GM21529 (cell line): ENCODE data around the gene CFAP161.

ENCODE experiments used
- ATAC-seq: cut with Tn5 transposase; IDR thresholded peaks from one replicate; pipeline ENCODE4 v1.9.1; 2021; ENCODE audit not compliant: unreplicated experiment

The CFAP161 gene

GRCh38 chr15:81133782-81134461 lies at the start of gene CFAP161:
Gene CFAP161 (plus strand): TSS chr15:81134270. CDS start chr15:81134330, 60 bp downstream.
- ATAC-seq: no peak

- ATAC-seq: no peak
These were observed 49.4 kb upstream of the CFAP161 start for GRCh38 chr15:81084716-81085115.

- ATAC-seq: no peak
These were observed 48.9 kb upstream of the CFAP161 start for GRCh38 chr15:81085213-81085612.

- no peak for ATAC-seq
These were observed 48.2 kb upstream of the CFAP161 start for GRCh38 chr15:81085898-81086297.

GRCh38 chr15:81087066-81087465 lies 47.0 kb upstream of the CFAP161 start:
- ATAC-seq: no peak

- ATAC-seq: no peak
These were observed 46.4 kb upstream of the CFAP161 start for GRCh38 chr15:81087694-81088093.

- ATAC-seq: no peak
These were observed 45.5 kb upstream of the CFAP161 start for GRCh38 chr15:81088470-81089013.

- ATAC-seq: no peak
These were observed 42.0 kb upstream of the CFAP161 start for GRCh38 chr15:81091889-81092558.

- no peak for ATAC-seq
These were observed 41.5 kb upstream of the CFAP161 start for GRCh38 chr15:81092559-81092902.

GRCh38 chr15:81093961-81094360 lies 40.1 kb upstream of the CFAP161 start:
- ATAC-seq: no peak

GRCh38 chr15:81095690-81096365 lies 38.2 kb upstream of the CFAP161 start:
- no peak for ATAC-seq

GRCh38 chr15:81096398-81096797 lies 37.7 kb upstream of the CFAP161 start:
- ATAC-seq: no peak

- ATAC-seq: no peak
These were observed 36.8 kb upstream of the CFAP161 start for GRCh38 chr15:81097116-81097889.

- ATAC-seq: no peak
These were observed 36.2 kb upstream of the CFAP161 start for GRCh38 chr15:81097890-81098280.

GRCh38 chr15:81098349-81098748 lies 35.7 kb upstream of the CFAP161 start:
- ATAC-seq: no peak

GRCh38 chr15:81098861-81099651 lies 35.0 kb upstream of the CFAP161 start:
- no peak for ATAC-seq

GRCh38 chr15:81101894-81102815 lies 31.9 kb upstream of the CFAP161 start:
- ATAC-seq: no peak

- ATAC-seq: no peak
These were observed 30.2 kb upstream of the CFAP161 start for GRCh38 chr15:81103857-81104256.

- no peak for ATAC-seq
These were observed 28.5 kb upstream of the CFAP161 start for GRCh38 chr15:81105545-81105944.
